ENCODE measurements around the gene VSX1. TPM values are rescaled to one million over a fixed set of nuclear protein-coding genes. Genes with fewer than 3 reads are reported as not detected.

The VSX1 gene
- polyA plus RNA-seq, 1 donor: 0.03 TPM

DNA sequence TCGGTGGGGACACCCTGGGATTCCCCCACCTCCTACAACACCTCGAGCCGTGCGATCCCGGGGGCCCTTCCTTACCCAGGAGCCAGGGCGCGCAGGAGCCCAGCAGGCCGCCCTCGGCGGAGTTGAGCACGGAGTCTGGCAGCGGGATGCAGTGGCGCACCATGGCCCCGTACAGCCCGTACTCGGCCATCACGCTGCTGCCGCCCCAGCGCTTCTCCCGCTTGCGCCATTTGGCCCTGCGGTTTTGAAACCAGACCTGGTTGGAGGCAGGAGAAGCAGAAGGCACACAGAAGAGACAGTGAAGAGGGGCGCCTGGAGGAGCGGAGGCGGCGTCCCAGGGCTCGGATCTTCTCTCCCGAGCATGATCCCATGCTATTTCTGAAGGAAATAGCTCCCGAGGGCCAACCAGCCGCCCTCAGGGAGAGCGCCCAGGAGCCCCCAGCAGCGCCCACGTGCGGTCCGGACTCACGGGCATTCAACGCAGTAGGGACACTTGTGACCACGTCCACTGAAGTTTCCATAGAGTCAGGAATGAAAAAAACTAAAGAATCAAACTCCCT is 4.3 kb downstream of the VSX1 start:
- H3K4me1 ChIP-seq (ENCODE audit: control insufficient read depth, insufficient read depth, low read length): no peaks in the 10 kb centered on the region
- no peaks in the 10 kb centered on the region for H3K36me3 ChIP-seq (ENCODE audit: control insufficient read depth, insufficient read depth, low read length)
- peaks cover 73% of the 10 kb centered on the region for H3K27me3 ChIP-seq (ENCODE audit: control insufficient read depth, insufficient read depth, low read length)
- peaks cover 5% of the 10 kb centered on the region for H3K9me3 ChIP-seq (ENCODE audit: control insufficient read depth, low read depth, low read length)
- WGBS (ENCODE audit: insufficient coverage, low lambda C conversion rate): no CpG with 5 or more reads among the region's 38 CpGs
- peak in 1 of 2 donors; percentile 17 for DNase-seq
- no peak overlapping the region for H3K4me3 ChIP-seq (ENCODE audit: low read length)
- no peak overlapping the region for H3K27ac ChIP-seq (ENCODE audit: low read length)

- H3K27me3 ChIP-seq (ENCODE audit: control insufficient read depth, insufficient read depth, low read length): peaks cover 73% of the 10 kb centered on the region
- no CpG with 5 or more reads among the region's 14 CpGs for WGBS (ENCODE audit: insufficient coverage, low lambda C conversion rate)
- H3K4me3 ChIP-seq (ENCODE audit: low read length): no peak overlapping the region
- no peaks in the 10 kb centered on the region for H3K36me3 ChIP-seq (ENCODE audit: control insufficient read depth, insufficient read depth, low read length)
- H3K9me3 ChIP-seq (ENCODE audit: control insufficient read depth, low read depth, low read length): peaks cover 5% of the 10 kb centered on the region
- DNase-seq: peak in 1 of 2 donors; percentile 24
- no peaks in the 10 kb centered on the region for H3K4me1 ChIP-seq (ENCODE audit: control insufficient read depth, insufficient read depth, low read length)
- no peak overlapping the region for H3K27ac ChIP-seq (ENCODE audit: low read length)
These were observed 5.0 kb downstream of the VSX1 start for GRCh38 chr20:25076731-25077609.

- Histone ChIP-seq H3K4me1 (ENCODE audit: control insufficient read depth, insufficient read depth, low read length) (no peaks in the 10 kb centered on the region), H3K27ac (ENCODE audit: low read length) (no peak overlapping the region), H3K27me3 (ENCODE audit: control insufficient read depth, insufficient read depth, low read length) (peaks cover 71% of the 10 kb centered on the region), H3K9me3 (ENCODE audit: control insufficient read depth, low read depth, low read length) (peaks cover 2% of the 10 kb centered on the region), H3K36me3 (ENCODE audit: control insufficient read depth, insufficient read depth, low read length) (no peaks in the 10 kb centered on the region), H3K4me3 (ENCODE audit: low read length) (no peak overlapping the region)
- DNase-seq: no peak
- no CpG with 5 or more reads among the region's 2 CpGs for WGBS (ENCODE audit: insufficient coverage, low lambda C conversion rate)
These were observed 5.7 kb downstream of the VSX1 start for GRCh38 chr20:25076201-25076600.

- no peak overlapping the region for H3K4me3 ChIP-seq (ENCODE audit: low read length)
- H3K4me1 ChIP-seq (ENCODE audit: control insufficient read depth, insufficient read depth, low read length): no peaks in the 10 kb centered on the region
- peaks cover 62% of the 10 kb centered on the region for H3K27me3 ChIP-seq (ENCODE audit: control insufficient read depth, insufficient read depth, low read length)
- H3K27ac ChIP-seq (ENCODE audit: low read length): no peak overlapping the region
- WGBS (ENCODE audit: insufficient coverage, low lambda C conversion rate): no CpG with 5 or more reads among the region's 9 CpGs
- no peaks in the 10 kb centered on the region for H3K9me3 ChIP-seq (ENCODE audit: control insufficient read depth, low read depth, low read length)
- no peak for DNase-seq
- H3K36me3 ChIP-seq (ENCODE audit: control insufficient read depth, insufficient read depth, low read length): no peaks in the 10 kb centered on the region
These were observed 8.4 kb downstream of the VSX1 start for GRCh38 chr20:25073544-25073943.

- Histone ChIP-seq H3K27me3 (ENCODE audit: control insufficient read depth, insufficient read depth, low read length) (peaks cover 50% of the 10 kb centered on the region), H3K27ac (ENCODE audit: low read length) (no peak overlapping the region)
- WGBS (ENCODE audit: insufficient coverage, low lambda C conversion rate): 100% methylated on average over 1 of the region's 7 CpGs
These were observed 9.6 kb downstream of the VSX1 start for GRCh38 chr20:25072226-25072811.

GRCh38 chr20:25071734-25072133 is 10.2 kb downstream of the VSX1 start:
- no peak for DNase-seq
- Histone ChIP-seq H3K36me3 (ENCODE audit: control insufficient read depth, insufficient read depth, low read length) (no peaks in the 10 kb centered on the region), H3K27me3 (ENCODE audit: control insufficient read depth, insufficient read depth, low read length) (peaks cover 44% of the 10 kb centered on the region), H3K4me1 (ENCODE audit: control insufficient read depth, insufficient read depth, low read length) (no peaks in the 10 kb centered on the region), H3K9me3 (ENCODE audit: control insufficient read depth, low read depth, low read length) (no peaks in the 10 kb centered on the region), H3K4me3 (ENCODE audit: low read length) (no peak overlapping the region), H3K27ac (ENCODE audit: low read length) (no peak overlapping the region)
- WGBS (ENCODE audit: insufficient coverage, low lambda C conversion rate): no CpG with 5 or more reads among the region's 4 CpGs

More at GRCh38 chr20:25072226-25072811, 9.6 kb downstream of the VSX1 start:
- Histone ChIP-seq H3K4me3 (ENCODE audit: low read length) (no peak overlapping the region), H3K36me3 (ENCODE audit: control insufficient read depth, insufficient read depth, low read length) (no peaks in the 10 kb centered on the region), H3K4me1 (ENCODE audit: control insufficient read depth, insufficient read depth, low read length) (no peaks in the 10 kb centered on the region), H3K9me3 (ENCODE audit: control insufficient read depth, low read depth, low read length) (no peaks in the 10 kb centered on the region)
- DNase-seq: no peak

DNA sequence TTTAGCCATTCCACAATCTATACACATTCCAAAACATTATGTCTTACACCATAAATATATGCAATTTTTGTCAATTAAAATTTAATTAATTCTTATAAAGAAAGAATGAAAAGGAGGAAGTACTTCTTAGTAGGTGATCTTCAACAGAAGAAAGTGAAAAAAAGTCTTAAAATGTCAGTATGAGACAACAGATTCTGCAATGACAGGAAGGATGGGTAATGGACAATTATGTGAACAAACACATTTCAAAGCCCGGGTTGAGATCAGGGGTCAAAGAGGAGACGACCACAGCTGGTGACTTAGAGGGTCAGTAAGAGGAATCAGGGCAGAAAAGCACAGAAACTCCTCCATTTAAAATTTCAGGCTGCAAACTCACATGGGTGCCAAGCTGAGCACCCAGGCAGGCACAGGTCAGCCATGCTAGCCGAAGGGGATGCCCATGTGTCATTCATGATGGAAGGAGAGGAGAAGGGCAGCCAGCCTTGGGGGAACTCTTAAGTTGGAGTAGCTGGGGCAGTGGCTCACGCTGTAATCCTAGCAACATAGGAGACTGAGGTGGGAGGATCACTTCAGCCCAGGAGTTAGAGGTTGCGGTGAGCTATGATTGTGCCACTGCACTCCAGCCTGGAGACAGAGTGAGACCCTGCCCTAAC is 11.0 kb downstream of the VSX1 start:
- Histone ChIP-seq H3K9me3 (ENCODE audit: control insufficient read depth, low read depth, low read length) (no peaks in the 10 kb centered on the region), H3K4me1 (ENCODE audit: control insufficient read depth, insufficient read depth, low read length) (peaks cover 4% of the 10 kb centered on the region), H3K27me3 (ENCODE audit: control insufficient read depth, insufficient read depth, low read length) (peaks cover 38% of the 10 kb centered on the region), H3K27ac (ENCODE audit: low read length) (no peak overlapping the region), H3K4me3 (ENCODE audit: low read length) (no peak overlapping the region), H3K36me3 (ENCODE audit: control insufficient read depth, insufficient read depth, low read length) (no peaks in the 10 kb centered on the region)
- DNase-seq: no peak
- WGBS (ENCODE audit: insufficient coverage, low lambda C conversion rate): no CpG with 5 or more reads among the region's 5 CpGs

- Histone ChIP-seq H3K36me3 (ENCODE audit: control insufficient read depth, insufficient read depth, low read length) (no peaks in the 10 kb centered on the region), H3K4me3 (ENCODE audit: low read length) (no peak overlapping the region), H3K4me1 (ENCODE audit: control insufficient read depth, insufficient read depth, low read length) (peaks cover 19% of the 10 kb centered on the region), H3K9me3 (ENCODE audit: control insufficient read depth, low read depth, low read length) (no peaks in the 10 kb centered on the region), H3K27ac (ENCODE audit: low read length) (no peak overlapping the region), H3K27me3 (ENCODE audit: control insufficient read depth, insufficient read depth, low read length) (peaks cover 23% of the 10 kb centered on the region)
- DNase-seq: no peak
- no CpG with 5 or more reads among the region's 18 CpGs for WGBS (ENCODE audit: insufficient coverage, low lambda C conversion rate)
These were observed 14.6 kb downstream of the VSX1 start for GRCh38 chr20:25067102-25067987.

DNA sequence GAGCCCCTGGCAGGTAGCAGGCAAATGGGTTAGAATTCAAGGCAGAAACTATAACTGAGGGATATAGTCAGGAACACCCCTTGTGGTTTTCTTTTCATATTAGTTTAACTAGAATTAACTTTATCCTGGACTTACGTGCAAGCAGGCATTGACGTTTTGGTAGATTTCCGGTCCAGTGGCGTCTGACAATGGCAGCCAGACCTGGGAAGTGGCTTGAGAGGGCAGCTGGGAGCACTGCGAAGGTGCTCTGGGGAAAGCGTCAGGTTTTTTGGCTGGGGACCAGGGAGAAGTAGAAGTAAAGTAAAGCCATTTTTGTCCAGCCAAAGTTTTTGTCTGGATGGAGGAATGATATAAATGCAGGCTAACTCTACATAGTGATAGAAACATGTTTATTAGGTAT is 15.6 kb downstream of the VSX1 start:
- no peak overlapping the region for H3K4me3 ChIP-seq (ENCODE audit: low read length)
- no peak for DNase-seq
- WGBS (ENCODE audit: insufficient coverage, low lambda C conversion rate): 44% methylated on average over 2 of the region's 6 CpGs

More for the DNA sequence above, 15.6 kb downstream of the VSX1 start:
- peaks cover 27% of the 10 kb centered on the region for H3K4me1 ChIP-seq (ENCODE audit: control insufficient read depth, insufficient read depth, low read length)
- peaks cover 14% of the 10 kb centered on the region for H3K27me3 ChIP-seq (ENCODE audit: control insufficient read depth, insufficient read depth, low read length)
- H3K36me3 ChIP-seq (ENCODE audit: control insufficient read depth, insufficient read depth, low read length): no peaks in the 10 kb centered on the region
- no peak overlapping the region for H3K27ac ChIP-seq (ENCODE audit: low read length)
- H3K9me3 ChIP-seq (ENCODE audit: control insufficient read depth, low read depth, low read length): no peaks in the 10 kb centered on the region
